ENCODE measurements around the gene ZNF428.
"Not testable (repeated sequence)": the region's sequence is repeated elsewhere in the genome, so short reads cannot be mapped to it uniquely, and the experiment has no call there.

ZNF428 gene

GRCh38 chr19:43652546-43652874 lies 33.1 kb upstream of the ZNF428 start:
- H3K9ac ChIP-seq (ENCODE audit: low read depth, low read length), result no peak overlapping the region
- no peak overlapping the region for H3K4me3 ChIP-seq (ENCODE audit: low read length)
- no peak overlapping the region for H3K27ac ChIP-seq (ENCODE audit: low read length)
- H3K9me3 ChIP-seq (ENCODE audit: insufficient read depth, low read depth, low read length), result no peaks in the 10 kb centered on the region
- H3K27me3 ChIP-seq (ENCODE audit: insufficient read depth, low read length), result no peaks in the 10 kb centered on the region
- no peaks in the 10 kb centered on the region for H3K4me1 ChIP-seq (ENCODE audit: insufficient read depth, low read length)
- H3K36me3 ChIP-seq (ENCODE audit: insufficient read depth, low read depth, low read length), result peaks cover 42% of the 10 kb centered on the region

GRCh38 chr19:43651758-43652545 lies 32.5 kb upstream of the ZNF428 start:
- peaks cover 42% of the 10 kb centered on the region for H3K36me3 ChIP-seq (ENCODE audit: insufficient read depth, low read depth, low read length)
- no peak overlapping the region for H3K4me3 ChIP-seq (ENCODE audit: low read length)
- no peak overlapping the region for H3K9ac ChIP-seq (ENCODE audit: low read depth, low read length)
- H3K9me3 ChIP-seq (ENCODE audit: insufficient read depth, low read depth, low read length), result no peaks in the 10 kb centered on the region
- H3K27me3 ChIP-seq (ENCODE audit: insufficient read depth, low read length), result no peaks in the 10 kb centered on the region
- H3K4me1 ChIP-seq (ENCODE audit: insufficient read depth, low read length), result no peaks in the 10 kb centered on the region
- H3K27ac ChIP-seq (ENCODE audit: low read length), result no peak overlapping the region

GRCh38 chr19:43650276-43650675 lies 30.8 kb upstream of the ZNF428 start:
- not testable (repeated sequence) for H3K27ac ChIP-seq (ENCODE audit: low read length); H3K9ac ChIP-seq (ENCODE audit: low read depth, low read length)
- H3K36me3 ChIP-seq (ENCODE audit: insufficient read depth, low read depth, low read length), result peaks cover 30% of the 10 kb centered on the region

GRCh38 chr19:43649514-43649913 lies 30.1 kb upstream of the ZNF428 start:
- H3K36me3 ChIP-seq (ENCODE audit: insufficient read depth, low read depth, low read length), result peaks cover 26% of the 10 kb centered on the region
- H3K9me3 ChIP-seq (ENCODE audit: insufficient read depth, low read depth, low read length), result no peaks in the 10 kb centered on the region
- H3K4me3 ChIP-seq (ENCODE audit: low read length), result no peak overlapping the region
- no peaks in the 10 kb centered on the region for H3K4me1 ChIP-seq (ENCODE audit: insufficient read depth, low read length)
- H3K9ac ChIP-seq (ENCODE audit: low read depth, low read length), result no peak overlapping the region
- no peaks in the 10 kb centered on the region for H3K27me3 ChIP-seq (ENCODE audit: insufficient read depth, low read length)
- H3K27ac ChIP-seq (ENCODE audit: low read length), result no peak overlapping the region

More at GRCh38 chr19:43650276-43650675, 30.8 kb upstream of the ZNF428 start:
- not testable (repeated sequence) for H3K4me3 ChIP-seq (ENCODE audit: low read length); H3K4me1 ChIP-seq (ENCODE audit: insufficient read depth, low read length); H3K27me3 ChIP-seq (ENCODE audit: insufficient read depth, low read length); H3K9me3 ChIP-seq (ENCODE audit: insufficient read depth, low read depth, low read length)

- Histone ChIP-seq H3K9ac (ENCODE audit: low read depth, low read length) (no peak overlapping the region), H3K9me3 (ENCODE audit: insufficient read depth, low read depth, low read length) (no peaks in the 10 kb centered on the region), H3K4me3 (ENCODE audit: low read length) (no peak overlapping the region), H3K36me3 (ENCODE audit: insufficient read depth, low read depth, low read length) (peaks cover 21% of the 10 kb centered on the region), H3K27me3 (ENCODE audit: insufficient read depth, low read length) (no peaks in the 10 kb centered on the region), H3K4me1 (ENCODE audit: insufficient read depth, low read length) (no peaks in the 10 kb centered on the region), H3K27ac (ENCODE audit: low read length) (no peak overlapping the region)
Observed at GRCh38 chr19:43648633-43649032, 29.2 kb upstream of the ZNF428 start.

- H3K27ac ChIP-seq (ENCODE audit: low read length), result no peak overlapping the region
- H3K36me3 ChIP-seq (ENCODE audit: insufficient read depth, low read depth, low read length), result peaks cover 7% of the 10 kb centered on the region; the same call in 1 of the 2 replicates
- H3K9ac ChIP-seq (ENCODE audit: low read depth, low read length), result no peak overlapping the region
- H3K4me3 ChIP-seq (ENCODE audit: low read length), result no peak overlapping the region
- no peaks in the 10 kb centered on the region for H3K4me1 ChIP-seq (ENCODE audit: insufficient read depth, low read length)
- no peaks in the 10 kb centered on the region for H3K9me3 ChIP-seq (ENCODE audit: insufficient read depth, low read depth, low read length)
- peaks cover 32% of the 10 kb centered on the region for H3K27me3 ChIP-seq (ENCODE audit: insufficient read depth, low read length)
Observed at GRCh38 chr19:43644181-43644580, 24.8 kb upstream of the ZNF428 start.

GRCh38 chr19:43643326-43643725 lies 23.9 kb upstream of the ZNF428 start:
- Histone ChIP-seq H3K27ac (ENCODE audit: low read length) (no peak overlapping the region), H3K27me3 (ENCODE audit: insufficient read depth, low read length) (peaks cover 40% of the 10 kb centered on the region), H3K9me3 (ENCODE audit: insufficient read depth, low read depth, low read length) (no peaks in the 10 kb centered on the region), H3K36me3 (ENCODE audit: insufficient read depth, low read depth, low read length) (no peaks in the 10 kb centered on the region), H3K4me1 (ENCODE audit: insufficient read depth, low read length) (no peaks in the 10 kb centered on the region), H3K9ac (ENCODE audit: low read depth, low read length) (no peak overlapping the region), H3K4me3 (ENCODE audit: low read length) (no peak overlapping the region)

GRCh38 chr19:43642531-43642930 lies 23.1 kb upstream of the ZNF428 start:
- Histone ChIP-seq H3K4me3 (ENCODE audit: low read length) (no peak overlapping the region), H3K9me3 (ENCODE audit: insufficient read depth, low read depth, low read length) (no peaks in the 10 kb centered on the region), H3K27me3 (ENCODE audit: insufficient read depth, low read length) (peaks cover 48% of the 10 kb centered on the region), H3K4me1 (ENCODE audit: insufficient read depth, low read length) (no peaks in the 10 kb centered on the region), H3K9ac (ENCODE audit: low read depth, low read length) (no peak overlapping the region), H3K36me3 (ENCODE audit: insufficient read depth, low read depth, low read length) (no peaks in the 10 kb centered on the region), H3K27ac (ENCODE audit: low read length) (no peak overlapping the region)

GRCh38 chr19:43641333-43641732 lies 21.9 kb upstream of the ZNF428 start:
- Histone ChIP-seq H3K36me3 (ENCODE audit: insufficient read depth, low read depth, low read length) (no peaks in the 10 kb centered on the region), H3K9me3 (ENCODE audit: insufficient read depth, low read depth, low read length) (no peaks in the 10 kb centered on the region), H3K4me3 (ENCODE audit: low read length) (no peak overlapping the region), H3K4me1 (ENCODE audit: insufficient read depth, low read length) (peaks cover 7% of the 10 kb centered on the region; the same call in 1 of the 2 replicates), H3K27ac (ENCODE audit: low read length) (no peak overlapping the region), H3K27me3 (ENCODE audit: insufficient read depth, low read length) (peaks cover 59% of the 10 kb centered on the region), H3K9ac (ENCODE audit: low read depth, low read length) (no peak overlapping the region)

- Histone ChIP-seq H3K27ac (ENCODE audit: low read length) (no peak overlapping the region), H3K4me3 (ENCODE audit: low read length) (peak overlapping the region; percentile 75), H3K9me3 (ENCODE audit: insufficient read depth, low read depth, low read length) (no peaks in the 10 kb centered on the region), H3K36me3 (ENCODE audit: insufficient read depth, low read depth, low read length) (no peaks in the 10 kb centered on the region), H3K27me3 (ENCODE audit: insufficient read depth, low read length) (peaks cover 65% of the 10 kb centered on the region), H3K4me1 (ENCODE audit: insufficient read depth, low read length) (peaks cover 13% of the 10 kb centered on the region; the same call in 1 of the 2 replicates), H3K9ac (ENCODE audit: low read depth, low read length) (no peak overlapping the region; the same call in 1 of the 2 replicates)
Observed at GRCh38 chr19:43640424-43640757, 21.0 kb upstream of the ZNF428 start.

- no peaks in the 10 kb centered on the region for H3K36me3 ChIP-seq (ENCODE audit: insufficient read depth, low read depth, low read length)
- no peak within 1 kb of the TSS for H3K27ac ChIP-seq (ENCODE audit: low read length)
- peaks cover 14% of the 10 kb centered on the region; the same call in 1 of the 2 replicates for H3K4me1 ChIP-seq (ENCODE audit: insufficient read depth, low read length)
- H3K27me3 ChIP-seq (ENCODE audit: insufficient read depth, low read length), result peaks cover 65% of the 10 kb centered on the region
- no peaks in the 10 kb centered on the region for H3K9me3 ChIP-seq (ENCODE audit: insufficient read depth, low read depth, low read length)
- H3K9ac ChIP-seq (ENCODE audit: low read depth, low read length), result peak within 1 kb of the TSS; percentile 61; the same call in 1 of the 2 replicates
- peak within 1 kb of the TSS; percentile 82 for H3K4me3 ChIP-seq (ENCODE audit: low read length)
Observed at GRCh38 chr19:43639519-43640423, 20.3 kb upstream of the ZNF428 start, which contains the start of gene CADM4. Gene CADM4, minus strand, starts transcription at chr19:43639850. Its CDS starts 60 bp downstream, at chr19:43639790.

Data from iPS-20b (cell line).